IMR-90 (cell line): ENCODE data around the gene PPP1R1C.

Experiments
- BHLHE40 ChIP-seq: fragments of 150-350 bp; IDR thresholded peaks from 2 replicates; pipeline ENCODE4 v1.6.1; 2016; ENCODE audit warnings: mild to moderate bottlenecking, low read depth, low read length
- CEBPB ChIP-seq: IDR thresholded peaks from 2 replicates; pipeline ENCODE4 v1.6.1; 2012; ENCODE audit warnings: low read depth, low read length, improper control_type of control experiment
- POLR2A ChIP-seq: IDR thresholded peaks from 2 replicates; pipeline ENCODE4 v1.6.1; 2012; ENCODE audit warnings: mild to moderate bottlenecking, low read depth, low read length
- RCOR1 ChIP-seq: IDR thresholded peaks from 2 replicates; pipeline ENCODE4 v1.6.1; 2012; ENCODE audit warnings: mild to moderate bottlenecking, low read length, improper control_type of control experiment; ENCODE audit not compliant: insufficient replicate concordance
- SMC3 ChIP-seq: fragments of 150-350 bp; IDR thresholded peaks from 2 replicates; pipeline ENCODE4 v1.6.1; 2016; ENCODE audit warnings: low read depth, mild to moderate bottlenecking, antibody characterized with exemption, low read length, moderate library complexity
- TF ChIP-seq, protein P1 (sequence below): conservative IDR thresholded peaks from 2 replicates; pipeline ENCODE4 v1.5.1; 2012; ENCODE audit warnings: mild to moderate bottlenecking, low read depth, low read length, improper control_type of control experiment

DNA sequence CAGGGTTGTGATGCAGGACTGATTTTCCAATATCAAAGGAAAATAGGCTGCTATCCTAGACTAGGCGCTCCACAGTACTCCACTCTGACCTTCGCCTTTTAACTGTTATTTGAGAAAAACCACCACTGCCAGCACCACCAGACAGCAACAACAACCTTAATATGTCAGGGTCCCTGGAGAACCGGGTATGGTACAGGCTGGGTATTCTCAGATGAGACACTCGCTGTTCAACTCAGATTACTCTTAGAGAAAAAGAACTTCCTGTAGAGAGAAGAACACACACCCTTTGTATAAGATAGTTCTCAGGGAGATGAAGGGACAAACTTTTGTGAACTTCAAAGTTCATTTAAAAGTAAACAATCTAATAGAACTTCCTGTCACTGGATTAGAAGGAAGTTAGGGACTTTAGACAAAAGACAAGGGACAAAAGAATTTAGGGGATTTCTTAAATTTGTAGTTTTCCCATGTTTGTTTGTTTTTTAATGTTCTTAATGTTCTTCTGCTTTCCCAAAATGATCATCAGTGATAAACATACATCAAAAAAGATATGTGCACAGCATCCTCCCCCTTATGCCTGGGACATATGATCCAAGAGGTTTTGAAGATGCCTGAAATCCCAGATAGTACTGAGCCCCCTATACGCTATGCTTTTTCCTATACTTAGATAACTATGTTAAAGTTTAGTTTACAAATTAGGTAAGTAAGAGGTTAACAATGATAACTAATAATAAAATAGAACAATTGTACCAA lies 41.3 kb upstream of the PPP1R1C start:
- TF ChIP-seq BHLHE40 (no peak), POLR2A (no peak), SMC3 (no peak), CEBPB (no peak), RCOR1 (no peak)
- TF ChIP-seq, protein P1, sequence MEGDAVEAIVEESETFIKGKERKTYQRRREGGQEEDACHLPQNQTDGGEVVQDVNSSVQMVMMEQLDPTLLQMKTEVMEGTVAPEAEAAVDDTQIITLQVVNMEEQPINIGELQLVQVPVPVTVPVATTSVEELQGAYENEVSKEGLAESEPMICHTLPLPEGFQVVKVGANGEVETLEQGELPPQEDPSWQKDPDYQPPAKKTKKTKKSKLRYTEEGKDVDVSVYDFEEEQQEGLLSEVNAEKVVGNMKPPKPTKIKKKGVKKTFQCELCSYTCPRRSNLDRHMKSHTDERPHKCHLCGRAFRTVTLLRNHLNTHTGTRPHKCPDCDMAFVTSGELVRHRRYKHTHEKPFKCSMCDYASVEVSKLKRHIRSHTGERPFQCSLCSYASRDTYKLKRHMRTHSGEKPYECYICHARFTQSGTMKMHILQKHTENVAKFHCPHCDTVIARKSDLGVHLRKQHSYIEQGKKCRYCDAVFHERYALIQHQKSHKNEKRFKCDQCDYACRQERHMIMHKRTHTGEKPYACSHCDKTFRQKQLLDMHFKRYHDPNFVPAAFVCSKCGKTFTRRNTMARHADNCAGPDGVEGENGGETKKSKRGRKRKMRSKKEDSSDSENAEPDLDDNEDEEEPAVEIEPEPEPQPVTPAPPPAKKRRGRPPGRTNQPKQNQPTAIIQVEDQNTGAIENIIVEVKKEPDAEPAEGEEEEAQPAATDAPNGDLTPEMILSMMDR, result no peak
